ENCODE data around the gene AR.

Gene AR

DNA sequence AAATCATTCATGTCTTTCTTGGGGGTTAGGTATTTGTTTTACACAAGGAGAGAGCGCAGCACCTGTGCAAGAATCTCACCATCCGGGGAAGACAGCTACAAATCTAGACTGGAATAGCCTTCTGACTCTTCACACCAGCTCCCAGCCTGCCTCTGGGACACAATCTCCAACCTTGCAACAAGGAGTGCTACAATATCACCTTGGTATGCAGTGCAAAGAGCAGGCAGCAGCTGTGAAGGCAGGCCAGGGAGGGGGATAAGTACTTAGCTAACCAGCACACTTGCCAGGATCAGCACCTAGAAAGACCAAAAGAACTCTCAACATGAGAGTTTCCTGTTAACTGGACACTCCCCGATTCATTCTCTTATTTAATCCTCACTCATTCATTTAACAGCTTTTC, 235.3 kb downstream of the AR start:
- no peak overlapping the region for H3K27ac Mint-ChIP-seq
- H3K27me3 Mint-ChIP-seq (ENCODE audit: low read depth) = no peaks in the 10 kb centered on the region
- no peaks in the 10 kb centered on the region for H3K4me1 Mint-ChIP-seq (ENCODE audit: low read depth)
- no peaks in the 10 kb centered on the region for H3K9me3 Mint-ChIP-seq
- no peaks in the 10 kb centered on the region for H3K36me3 Mint-ChIP-seq (ENCODE audit: low read depth)
- H3K4me3 Mint-ChIP-seq = no peak overlapping the region
